Measurements from ENCODE around the gene L3MBTL4. TPM values are rescaled to one million over a fixed set of nuclear protein-coding genes. Genes with fewer than 3 reads are reported as not detected.

The L3MBTL4 gene
- total and polyA plus RNA-seq, 4 donors = 2.3 to 15.0 (median 5.0) TPM

DNA sequence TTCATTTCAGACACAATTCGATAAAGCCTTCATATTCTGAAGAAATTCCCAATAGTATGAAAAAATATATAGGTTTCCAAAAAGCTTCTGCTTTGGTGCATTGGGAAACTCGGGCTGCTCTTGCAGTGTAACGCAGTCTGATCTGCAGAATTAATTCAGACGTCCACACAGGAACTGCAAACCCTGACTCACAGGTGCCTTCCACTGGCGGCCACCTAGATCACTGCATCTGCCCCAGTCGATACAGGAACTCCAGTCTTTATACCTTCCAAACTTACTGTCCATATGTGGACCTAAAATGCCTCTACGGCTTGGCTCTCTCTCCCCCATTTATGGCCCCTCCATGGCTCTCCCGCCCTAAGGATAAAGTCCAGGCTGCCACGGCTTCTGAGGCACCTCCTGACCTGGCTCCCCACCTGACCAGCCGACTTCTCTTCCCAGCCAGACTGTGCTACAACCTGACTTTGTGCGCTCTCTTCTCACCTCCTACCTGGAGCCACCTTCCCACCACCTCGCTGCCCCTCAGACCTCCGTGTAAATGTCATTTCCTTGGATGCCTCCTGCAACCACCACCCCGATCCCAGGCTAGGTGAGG, 39.7 kb downstream of the L3MBTL4 start:
- no peaks in the 10 kb centered on the region for H3K27me3 ChIP-seq (ENCODE audit: control insufficient read depth in 4 of 4, insufficient read depth in 4 of 4, low read length in 3 of 4)
- no peaks in the 10 kb centered on the region for H3K9me3 ChIP-seq (ENCODE audit: control insufficient read depth in 4 of 4, low read length in 3 of 4)
- peak overlapping the region in 1 of 2 donors; percentile 0 for H3K9ac ChIP-seq (ENCODE audit: low read depth in 1 of 2, low read length in 2 of 2)
- no peak for DNase-seq (ENCODE audit: low spot score)
- no peaks in the 10 kb centered on the region for H3K36me3 ChIP-seq (ENCODE audit: control insufficient read depth in 4 of 4, insufficient read depth in 3 of 4, low read depth in 1 of 4, low read length in 3 of 4)
- peaks cover 11 to 46% (median 27%) of the 10 kb centered on the region in 4 donors for H3K4me1 ChIP-seq (ENCODE audit: control insufficient read depth in 4 of 4, insufficient read depth in 4 of 4, low read length in 3 of 4)
- peak overlapping the region; percentile 81 to 91 for H3K27ac ChIP-seq (ENCODE audit: low read depth in 1 of 2, low read length in 2 of 2)
- no peak overlapping the region for H3K4me3 ChIP-seq (ENCODE audit: low read depth in 1 of 3, low read length in 3 of 3)
- TF ChIP-seq CTCF (IDR thresholded peaks at IDR 0.05; ENCODE audit: low read depth, low read length, missing input control) (peak; percentile 44), FOXA2 (IDR thresholded peaks at IDR 0.05) (no peak), RAD21 (IDR thresholded peaks at IDR 0.05) (peak; percentile 60 to 66), JUND (IDR thresholded peaks at IDR 0.05) (no peak), SP1 (IDR thresholded peaks at IDR 0.05) (peak; percentile 44), RXRA (IDR thresholded peaks at IDR 0.05) (peak in 1 of 2 donors; percentile 39), HNF4A (conservative IDR thresholded peaks at IDR 0.05) (peak; percentile 76 to 82)
- TF ChIP-seq, protein P1, sequence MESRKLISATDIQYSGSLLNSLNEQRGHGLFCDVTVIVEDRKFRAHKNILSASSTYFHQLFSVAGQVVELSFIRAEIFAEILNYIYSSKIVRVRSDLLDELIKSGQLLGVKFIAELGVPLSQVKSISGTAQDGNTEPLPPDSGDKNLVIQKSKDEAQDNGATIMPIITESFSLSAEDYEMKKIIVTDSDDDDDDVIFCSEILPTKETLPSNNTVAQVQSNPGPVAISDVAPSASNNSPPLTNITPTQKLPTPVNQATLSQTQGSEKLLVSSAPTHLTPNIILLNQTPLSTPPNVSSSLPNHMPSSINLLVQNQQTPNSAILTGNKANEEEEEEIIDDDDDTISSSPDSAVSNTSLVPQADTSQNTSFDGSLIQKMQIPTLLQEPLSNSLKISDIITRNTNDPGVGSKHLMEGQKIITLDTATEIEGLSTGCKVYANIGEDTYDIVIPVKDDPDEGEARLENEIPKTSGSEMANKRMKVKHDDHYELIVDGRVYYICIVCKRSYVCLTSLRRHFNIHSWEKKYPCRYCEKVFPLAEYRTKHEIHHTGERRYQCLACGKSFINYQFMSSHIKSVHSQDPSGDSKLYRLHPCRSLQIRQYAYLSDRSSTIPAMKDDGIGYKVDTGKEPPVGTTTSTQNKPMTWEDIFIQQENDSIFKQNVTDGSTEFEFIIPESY (IDR thresholded peaks at IDR 0.05) = no peak
- TF ChIP-seq, protein P2, sequence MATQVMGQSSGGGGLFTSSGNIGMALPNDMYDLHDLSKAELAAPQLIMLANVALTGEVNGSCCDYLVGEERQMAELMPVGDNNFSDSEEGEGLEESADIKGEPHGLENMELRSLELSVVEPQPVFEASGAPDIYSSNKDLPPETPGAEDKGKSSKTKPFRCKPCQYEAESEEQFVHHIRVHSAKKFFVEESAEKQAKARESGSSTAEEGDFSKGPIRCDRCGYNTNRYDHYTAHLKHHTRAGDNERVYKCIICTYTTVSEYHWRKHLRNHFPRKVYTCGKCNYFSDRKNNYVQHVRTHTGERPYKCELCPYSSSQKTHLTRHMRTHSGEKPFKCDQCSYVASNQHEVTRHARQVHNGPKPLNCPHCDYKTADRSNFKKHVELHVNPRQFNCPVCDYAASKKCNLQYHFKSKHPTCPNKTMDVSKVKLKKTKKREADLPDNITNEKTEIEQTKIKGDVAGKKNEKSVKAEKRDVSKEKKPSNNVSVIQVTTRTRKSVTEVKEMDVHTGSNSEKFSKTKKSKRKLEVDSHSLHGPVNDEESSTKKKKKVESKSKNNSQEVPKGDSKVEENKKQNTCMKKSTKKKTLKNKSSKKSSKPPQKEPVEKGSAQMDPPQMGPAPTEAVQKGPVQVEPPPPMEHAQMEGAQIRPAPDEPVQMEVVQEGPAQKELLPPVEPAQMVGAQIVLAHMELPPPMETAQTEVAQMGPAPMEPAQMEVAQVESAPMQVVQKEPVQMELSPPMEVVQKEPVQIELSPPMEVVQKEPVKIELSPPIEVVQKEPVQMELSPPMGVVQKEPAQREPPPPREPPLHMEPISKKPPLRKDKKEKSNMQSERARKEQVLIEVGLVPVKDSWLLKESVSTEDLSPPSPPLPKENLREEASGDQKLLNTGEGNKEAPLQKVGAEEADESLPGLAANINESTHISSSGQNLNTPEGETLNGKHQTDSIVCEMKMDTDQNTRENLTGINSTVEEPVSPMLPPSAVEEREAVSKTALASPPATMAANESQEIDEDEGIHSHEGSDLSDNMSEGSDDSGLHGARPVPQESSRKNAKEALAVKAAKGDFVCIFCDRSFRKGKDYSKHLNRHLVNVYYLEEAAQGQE (IDR thresholded peaks at IDR 0.05) = peak; percentile 28
- 47% methylated on average over 14 of the region's 14 CpGs for WGBS

- Histone ChIP-seq H3K4me1 (ENCODE audit: control insufficient read depth in 4 of 4, insufficient read depth in 4 of 4, low read length in 3 of 4) (peaks cover 15 to 52% (median 30%) of the 10 kb centered on the region in 4 donors), H3K36me3 (ENCODE audit: control insufficient read depth in 4 of 4, insufficient read depth in 3 of 4, low read depth in 1 of 4, low read length in 3 of 4) (no peaks in the 10 kb centered on the region), H3K9ac (ENCODE audit: low read depth in 1 of 2, low read length in 2 of 2) (peak overlapping the region in 1 of 2 donors; percentile 0), H3K27me3 (ENCODE audit: control insufficient read depth in 4 of 4, insufficient read depth in 4 of 4, low read length in 3 of 4) (no peaks in the 10 kb centered on the region), H3K27ac (ENCODE audit: low read depth in 1 of 2, low read length in 2 of 2) (peak overlapping the region; percentile 81 to 91), H3K9me3 (ENCODE audit: control insufficient read depth in 4 of 4, low read length in 3 of 4) (no peaks in the 10 kb centered on the region), H3K4me3 (ENCODE audit: low read depth in 1 of 3, low read length in 3 of 3) (peak overlapping the region in 1 of 3 donors; percentile 24)
- DNase-seq (ENCODE audit: low spot score) = no peak
- TF ChIP-seq FOXA2 (IDR thresholded peaks at IDR 0.05) (peak; percentile 16), YY1 (IDR thresholded peaks at IDR 0.05) (peak; percentile 43), SP1 (IDR thresholded peaks at IDR 0.05) (peak; percentile 43), MAX (IDR thresholded peaks at IDR 0.05) (peak; percentile 22), RXRA (IDR thresholded peaks at IDR 0.05) (peak; percentile 57 to 60), HNF4A (conservative IDR thresholded peaks at IDR 0.05) (peak; percentile 34 to 37), TAF1 (conservative IDR thresholded peaks at IDR 0.05) (no peak), FOXA1 (IDR thresholded peaks at IDR 0.05) (peak; percentile 23), JUND (IDR thresholded peaks at IDR 0.05) (no peak)
- WGBS = 32% methylated on average over 8 of the region's 8 CpGs
Observed at GRCh38 chr18:6374340-6374739, 40.4 kb downstream of the L3MBTL4 start.

Data from liver (tissue), 9 donors.